Epithelial cell of proximal tubule (primary cell): ENCODE results near the gene AFM. TPM values are rescaled to one million over a fixed set of nuclear protein-coding genes. Genes with fewer than 3 reads are reported as not detected.

Experiments used
- DNase-seq: peaks from one replicate; pipeline ENCODE4 v3.0.0-alpha.2; 2011; ENCODE audit warnings: low read depth
- H3K4me3 ChIP-seq: 2 replicates; pipeline ENCODE4 v1.5.1; 2011; ENCODE audit warnings: low read depth, mild to moderate bottlenecking, low read length
- CTCF ChIP-seq: conservative IDR thresholded peaks from 2 replicates; pipeline ENCODE4 v1.5.1; 2012; ENCODE audit warnings: low read depth, mild to moderate bottlenecking, low read length
- total RNA-seq: library from RNA; depleted of rRNA; stranded (reverse); fragments of >200 nt; gene quantifications from 2 replicates; pipeline ENCODE4 v1.2.3, GENCODE V29; 2015

AFM gene
- total RNA-seq, 1 donor from 2014 or later: not detected

GRCh38 chr4:73436674-73437557, 44.6 kb upstream of the AFM start:
- H3K4me3 ChIP-seq: no peak overlapping the region
- no peak for DNase-seq
- no peak for TF ChIP-seq CTCF

GRCh38 chr4:73437558-73437956, 44.0 kb upstream of the AFM start:
- no peak for DNase-seq
- no peak for TF ChIP-seq CTCF
- no peak overlapping the region for H3K4me3 ChIP-seq

GRCh38 chr4:73438048-73438447, 43.5 kb upstream of the AFM start:
- no peak for DNase-seq
- TF ChIP-seq CTCF: no peak
- no peak overlapping the region for H3K4me3 ChIP-seq

GRCh38 chr4:73438582-73439215, 42.8 kb upstream of the AFM start:
- TF ChIP-seq CTCF: no peak
- no peak overlapping the region for H3K4me3 ChIP-seq
- no peak for DNase-seq

- no peak overlapping the region for H3K4me3 ChIP-seq
- TF ChIP-seq CTCF: no peak
These were observed 42.1 kb upstream of the AFM start for GRCh38 chr4:73439445-73439844.

GRCh38 chr4:73439991-73440390, 41.6 kb upstream of the AFM start:
- no peak overlapping the region for H3K4me3 ChIP-seq
- no peak for TF ChIP-seq CTCF
- no peak for DNase-seq

More at GRCh38 chr4:73439445-73439844, 42.1 kb upstream of the AFM start:
- DNase-seq: no peak
